Measurements from ENCODE around the gene SLC35E3.
"Not testable (repeated sequence)": the region's sequence is repeated elsewhere in the genome, so short reads cannot be mapped to it uniquely, and the experiment has no call there.

The SLC35E3 gene

DNA sequence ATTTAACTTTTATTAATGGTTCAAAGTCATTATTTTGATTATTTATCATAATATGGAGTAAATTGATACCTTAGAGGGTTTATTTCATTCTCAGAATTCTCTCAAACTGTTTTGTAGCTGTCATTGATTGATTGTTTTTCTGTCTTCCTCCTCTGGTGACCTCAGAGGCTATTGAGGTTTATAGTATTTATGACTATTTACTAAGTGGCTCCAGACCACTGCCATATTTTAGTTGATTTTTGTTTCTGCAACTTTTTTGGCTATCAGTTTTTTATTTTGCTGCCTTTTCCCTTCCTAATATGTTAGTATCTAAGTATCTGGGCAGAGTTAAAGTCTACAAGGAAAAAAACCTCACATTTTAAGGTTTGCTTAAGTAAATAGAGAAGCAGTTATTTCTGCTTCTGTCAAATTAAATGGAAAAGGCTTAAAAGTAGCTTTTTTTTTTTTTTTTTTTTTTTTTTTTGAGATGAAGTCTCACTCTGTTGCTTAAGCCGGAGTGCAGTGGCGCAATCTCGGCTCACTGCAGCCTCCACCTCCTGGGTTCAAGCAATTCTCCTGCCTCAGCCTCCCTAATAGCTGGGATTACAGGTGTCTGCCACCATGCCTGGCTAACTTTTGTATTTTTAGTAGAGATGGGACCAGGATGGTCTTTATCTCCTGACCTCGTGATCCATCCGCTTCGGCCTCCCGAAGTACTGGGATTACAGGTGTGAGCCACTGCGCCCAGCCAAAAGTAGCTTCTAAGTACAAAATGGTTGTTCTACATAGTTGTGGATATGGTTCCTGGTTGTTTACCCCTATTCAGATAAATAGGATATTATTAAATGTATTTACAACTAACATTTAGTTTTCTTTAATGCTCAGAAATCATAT, 70.2 kb downstream of the SLC35E3 start:
- no peak overlapping the region for H3K27ac ChIP-seq

DNA sequence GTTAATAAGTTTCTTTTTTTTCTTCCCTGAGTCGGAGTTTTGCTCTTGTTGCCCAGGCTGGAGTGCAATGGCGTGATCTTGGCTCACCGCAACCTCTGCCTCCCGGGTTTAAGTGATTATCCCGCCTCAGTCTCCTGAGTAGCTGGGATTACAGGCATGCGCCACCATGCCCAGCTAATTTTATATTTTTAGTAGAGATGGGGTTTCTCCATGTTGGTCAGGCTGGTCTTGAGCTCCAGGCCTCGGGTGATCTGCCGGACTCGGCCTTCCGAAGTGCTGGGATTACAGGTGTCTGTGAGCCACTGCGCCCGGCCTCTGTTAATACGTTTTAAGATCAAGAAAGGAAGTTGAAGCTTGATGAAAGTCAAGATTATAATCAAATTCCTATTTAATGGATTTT, 73.5 kb downstream of the SLC35E3 start:
- H3K27ac ChIP-seq, result not testable (repeated sequence)

More for the DNA sequence above, 70.2 kb downstream of the SLC35E3 start:
- TF ChIP-seq ZFX (IDR thresholded peaks at IDR 0.05), result no peak
- TF ChIP-seq, protein P1, sequence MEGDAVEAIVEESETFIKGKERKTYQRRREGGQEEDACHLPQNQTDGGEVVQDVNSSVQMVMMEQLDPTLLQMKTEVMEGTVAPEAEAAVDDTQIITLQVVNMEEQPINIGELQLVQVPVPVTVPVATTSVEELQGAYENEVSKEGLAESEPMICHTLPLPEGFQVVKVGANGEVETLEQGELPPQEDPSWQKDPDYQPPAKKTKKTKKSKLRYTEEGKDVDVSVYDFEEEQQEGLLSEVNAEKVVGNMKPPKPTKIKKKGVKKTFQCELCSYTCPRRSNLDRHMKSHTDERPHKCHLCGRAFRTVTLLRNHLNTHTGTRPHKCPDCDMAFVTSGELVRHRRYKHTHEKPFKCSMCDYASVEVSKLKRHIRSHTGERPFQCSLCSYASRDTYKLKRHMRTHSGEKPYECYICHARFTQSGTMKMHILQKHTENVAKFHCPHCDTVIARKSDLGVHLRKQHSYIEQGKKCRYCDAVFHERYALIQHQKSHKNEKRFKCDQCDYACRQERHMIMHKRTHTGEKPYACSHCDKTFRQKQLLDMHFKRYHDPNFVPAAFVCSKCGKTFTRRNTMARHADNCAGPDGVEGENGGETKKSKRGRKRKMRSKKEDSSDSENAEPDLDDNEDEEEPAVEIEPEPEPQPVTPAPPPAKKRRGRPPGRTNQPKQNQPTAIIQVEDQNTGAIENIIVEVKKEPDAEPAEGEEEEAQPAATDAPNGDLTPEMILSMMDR (conservative IDR thresholded peaks at IDR 0.05), result no peak

DNA sequence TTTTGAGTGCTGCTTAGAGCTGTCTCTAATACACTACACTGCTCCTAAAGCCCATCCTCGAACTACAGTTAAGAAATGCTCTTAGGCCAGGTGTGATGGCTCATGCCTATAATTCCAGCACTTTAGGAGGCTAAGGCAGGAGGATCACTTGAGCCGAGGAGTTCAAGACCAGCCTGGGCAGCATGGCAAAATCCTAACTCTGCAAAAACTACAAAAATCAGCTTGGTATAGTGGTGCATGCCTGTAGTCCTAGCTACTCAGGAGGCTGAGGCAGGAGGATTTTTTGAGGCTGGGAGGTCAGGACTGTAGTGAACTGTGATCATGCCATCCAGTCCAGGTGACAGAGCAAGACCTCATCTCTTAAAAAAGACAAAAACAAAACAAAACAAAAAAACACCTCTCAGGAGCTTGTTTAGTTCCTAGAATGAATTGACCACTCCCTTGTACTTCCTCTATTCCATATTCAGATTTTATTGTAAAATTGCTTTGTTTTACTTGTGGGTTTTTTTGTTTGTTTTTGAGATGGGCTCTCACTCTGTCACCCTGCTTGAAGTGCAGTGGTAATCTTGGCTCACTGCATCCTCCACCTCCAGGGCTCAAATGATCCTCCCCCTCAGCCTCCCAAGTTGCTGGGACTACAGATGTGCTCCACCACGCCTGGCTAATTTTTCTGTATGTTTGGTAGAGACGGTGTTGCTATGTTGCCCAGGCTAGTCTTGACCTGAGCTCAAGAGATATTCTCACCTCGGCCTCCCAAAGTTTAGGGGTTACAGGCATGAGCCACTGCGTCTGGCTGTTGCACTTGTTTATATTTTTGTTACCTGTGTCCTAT, 75.6 kb downstream of the SLC35E3 start:
- no peak overlapping the region for H3K27ac ChIP-seq
- no peak for TF ChIP-seq ZFX (IDR thresholded peaks at IDR 0.05)
- TF ChIP-seq, protein P1 (conservative IDR thresholded peaks at IDR 0.05), result no peak

DNA sequence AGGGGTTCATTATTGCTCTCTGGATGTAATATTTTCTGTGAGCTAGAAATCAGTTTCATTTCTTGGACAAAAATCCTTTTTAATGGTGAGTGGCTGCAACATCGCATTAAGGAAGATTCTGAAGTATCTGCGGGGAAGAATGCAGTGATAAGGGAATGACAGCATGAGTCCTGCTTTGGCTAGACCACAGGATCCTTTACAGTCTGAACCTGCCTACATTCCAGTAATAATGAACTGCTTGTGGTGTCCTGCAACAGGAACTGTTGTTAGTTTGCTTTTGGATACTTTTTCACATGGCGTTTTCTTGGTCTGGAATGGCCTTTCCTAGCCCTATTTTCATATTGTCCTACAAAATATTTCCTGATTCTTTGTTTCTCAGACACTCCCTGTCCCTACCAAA, 77.7 kb downstream of the SLC35E3 start:
- TF ChIP-seq ZFX (IDR thresholded peaks at IDR 0.05), result no peak
- TF ChIP-seq, protein P1 (conservative IDR thresholded peaks at IDR 0.05), result no peak

DNA sequence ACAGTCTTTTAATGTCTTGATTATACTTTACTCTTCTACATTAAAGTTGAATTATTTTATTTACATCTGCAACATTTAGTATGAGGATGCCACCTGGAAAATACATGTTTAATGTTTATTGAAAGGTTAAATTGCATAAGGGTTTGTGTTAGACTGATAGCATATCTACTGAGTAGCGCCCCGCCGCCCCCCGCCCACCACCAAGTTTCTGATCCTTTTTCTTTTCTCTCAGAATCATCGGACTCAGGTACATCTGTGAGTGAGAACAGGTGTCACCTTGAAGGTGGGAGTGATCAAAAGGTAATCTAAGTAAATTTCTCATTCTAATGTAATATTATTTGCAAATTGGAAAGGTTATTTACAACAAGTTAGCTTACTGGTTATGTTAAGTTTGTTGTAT, 78.2 kb downstream of the SLC35E3 start:
- no peak overlapping the region for H3K27ac ChIP-seq
- no peak for TF ChIP-seq ZFX (IDR thresholded peaks at IDR 0.05)
- TF ChIP-seq, protein P1 (conservative IDR thresholded peaks at IDR 0.05), result no peak

More for the DNA sequence above, 77.7 kb downstream of the SLC35E3 start:
- H3K27ac ChIP-seq, result no peak overlapping the region

DNA sequence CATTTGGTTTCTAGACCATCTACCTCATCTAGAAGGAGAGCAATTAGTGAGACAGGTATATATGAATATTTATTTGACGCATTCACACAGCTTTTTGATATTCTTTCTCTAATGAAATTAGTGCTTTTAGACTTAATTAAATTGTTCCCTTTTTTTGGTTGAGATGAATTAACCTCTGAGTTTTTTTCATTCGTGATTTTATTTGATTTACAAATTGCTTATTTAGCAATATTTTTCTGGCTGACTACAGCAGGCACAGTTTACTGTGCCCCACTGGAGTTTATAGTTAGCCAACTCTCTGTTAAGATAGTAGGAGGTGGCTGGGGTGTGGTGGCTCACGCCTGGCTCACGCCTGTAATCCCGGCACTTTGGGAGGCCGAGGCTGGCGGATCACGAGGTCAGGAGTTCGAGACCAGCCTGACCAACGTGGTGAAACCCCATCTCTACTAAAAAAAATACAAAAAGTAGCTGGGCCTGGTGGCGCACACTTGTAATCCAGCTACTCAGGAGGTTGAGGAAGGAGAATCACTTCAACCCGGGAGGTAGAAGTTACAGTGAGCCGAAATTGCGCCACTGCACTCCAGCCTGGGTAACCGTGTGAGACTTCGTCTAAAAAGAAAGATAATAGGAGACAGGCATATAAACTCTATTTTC, 78.7 kb downstream of the SLC35E3 start:
- no peak for TF ChIP-seq ZFX (IDR thresholded peaks at IDR 0.05)
- TF ChIP-seq, protein P1 (conservative IDR thresholded peaks at IDR 0.05), result no peak

DNA sequence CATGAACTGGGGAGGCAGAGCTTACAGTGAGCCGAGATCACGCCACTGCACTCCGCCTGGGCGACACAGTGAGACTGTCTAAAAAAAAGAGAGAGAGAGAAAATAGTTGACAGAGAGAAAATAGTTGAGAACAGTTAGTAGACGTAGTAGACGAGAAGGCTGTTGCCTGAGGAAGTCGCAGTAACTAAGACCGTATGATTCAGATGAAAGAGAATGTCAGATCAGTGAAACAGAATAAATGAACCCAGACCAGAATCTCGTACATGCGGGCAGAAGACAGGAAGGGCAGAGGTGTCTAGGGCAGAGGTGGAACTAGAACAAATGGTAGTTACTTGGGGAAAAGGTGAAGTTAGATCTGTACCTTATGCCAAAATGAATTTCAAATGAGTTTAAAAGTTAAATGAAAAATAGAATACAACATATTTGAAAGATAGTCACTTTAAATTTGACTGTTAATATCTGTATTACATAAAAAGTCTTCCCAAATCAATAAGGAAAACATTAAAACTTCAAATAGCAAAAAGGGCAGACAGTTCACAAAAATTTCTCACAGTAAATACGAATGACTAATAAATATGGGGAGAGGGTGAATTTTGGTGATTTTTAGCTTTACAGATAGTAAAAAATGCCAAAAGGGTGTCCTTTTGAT, 79.7 kb downstream of the SLC35E3 start:
- TF ChIP-seq, protein P1 (conservative IDR thresholded peaks at IDR 0.05), result no peak
- no peak for TF ChIP-seq ZFX (IDR thresholded peaks at IDR 0.05)
- no peak overlapping the region for H3K27ac ChIP-seq

More for the DNA sequence above, 78.7 kb downstream of the SLC35E3 start:
- H3K27ac ChIP-seq, result no peak overlapping the region
